B cell (primary cell): ENCODE data around the gene GBP7. TPM values are rescaled to one million over a fixed set of nuclear protein-coding genes. Genes with fewer than 3 reads are reported as not detected.

Experiments used
- ATAC-seq: fragments of 200-7000 bp; cut with Tn5 transposase; one replicate; pipeline ENCODE4 v1.10.0; 2021; ENCODE audit warnings: low read depth, mild to moderate bottlenecking, moderate number of reproducible peaks, moderate library complexity
- CTCF ChIA-PET: fragments of 350-600 bp; sonication (Branson Sonifier 250); formaldehyde crosslinking; loops from one replicate; lab custom pipeline; 2021; ENCODE audit warnings: antibody characterized with exemption, inconsistent platforms; lab: Charles Lee
- POLR2A ChIA-PET: fragments of 350-600 bp; sonication (Branson Sonifier 250); formaldehyde crosslinking; loops from one replicate; lab custom pipeline; 2021; ENCODE audit warnings: antibody characterized with exemption; lab: Charles Lee
- DNase-seq: peaks from one replicate; pipeline ENCODE4 v3.0.0; 2013
- H2AFZ ChIP-seq: 2 replicates; pipeline ENCODE4 v1.6.1; 2012; ENCODE audit warnings: mild to moderate bottlenecking, low read depth, low read length; ENCODE audit not compliant: insufficient read depth, poor library complexity, severe bottlenecking
- H3K27ac ChIP-seq, 2 donors: 1 replicate in 1 of 2; 2 replicates in 1 of 2; pipeline ENCODE4 v1.5.1; 2012 to 2013; ENCODE audit warnings: low read length in 2 of 2, mild to moderate bottlenecking in 2 of 2, moderate library complexity in 1 of 2
- H3K27me3 ChIP-seq, 4 experiments: fragments of 200-600 bp in 1 of 4; sonication (generic) in 1 of 4; replicated peaks in 1 of 4; 1 replicate in 2 of 4; 2 replicates in 2 of 4; pipeline versions ENCODE4 v1.6.1 to v1.7.0; 2013 to 2016; ENCODE audit warnings: low read length in 3 of 4, mild to moderate bottlenecking in 2 of 4, mixed read lengths in 1 of 4, moderate library complexity in 1 of 4; ENCODE audit not compliant: insufficient read depth in 4 of 4, control insufficient read depth in 3 of 4; ENCODE audit errors: control extremely low read depth in 1 of 4
- H3K36me3 ChIP-seq, 2 experiments: replicated peaks in 1 of 2; 1 replicate in 1 of 2; 2 replicates in 1 of 2; pipeline versions ENCODE4 v1.6.1 to v1.7.1; 2013; ENCODE audit warnings: low read length in 1 of 2; ENCODE audit not compliant: insufficient read depth in 2 of 2, control insufficient read depth in 1 of 2; ENCODE audit errors: control extremely low read depth in 1 of 2, extremely low read depth in 1 of 2
- H3K4me1 ChIP-seq, 2 donors: fragments of 200-600 bp in 1 of 2; sonication (generic) in 1 of 2; 1 replicate in 1 of 2; 2 replicates in 1 of 2; pipeline versions ENCODE4 v1.5.1 to v1.6.1; 2013 to 2017; ENCODE audit warnings: low read length in 2 of 2; ENCODE audit not compliant: control insufficient read depth in 2 of 2, insufficient read depth in 2 of 2
- H3K4me2 ChIP-seq: replicated peaks from 2 replicates; pipeline ENCODE3; 2012; ENCODE audit warnings: mild to moderate bottlenecking, low read depth, low read length; ENCODE audit not compliant: poor library complexity, severe bottlenecking
- H3K4me3 ChIP-seq, 5 experiments: fragments of 200-600 bp in 1 of 5; sonication (generic) in 1 of 5; 1 replicate in 3 of 5; 2 replicates in 2 of 5; pipeline versions ENCODE4 v1.5.1 to v1.7.0; 2011 to 2016; ENCODE audit warnings: low read length in 4 of 5, mild to moderate bottlenecking in 4 of 5, low read depth in 2 of 5, control low read depth in 1 of 5, moderate library complexity in 1 of 5; ENCODE audit not compliant: insufficient read depth in 1 of 5; ENCODE audit errors: control extremely low read depth in 1 of 5, extremely low read depth in 1 of 5
- H3K79me2 ChIP-seq: fragments of 200-600 bp; sonication (generic); one replicate; pipeline ENCODE4 v1.6.0; 2016; ENCODE audit warnings: low read length; ENCODE audit not compliant: control insufficient read depth, insufficient read depth
- H3K9ac ChIP-seq: fragments of 200-600 bp; sonication (generic); 2 replicates; pipeline ENCODE4 v1.6.1; 2017; ENCODE audit warnings: mild to moderate bottlenecking, low read length, moderate library complexity
- H3K9me3 ChIP-seq, 3 donors: one replicate each; pipeline versions ENCODE4 v1.6.1 to v1.7.1; 2013; ENCODE audit warnings: low read length in 2 of 3; ENCODE audit not compliant: control insufficient read depth in 2 of 3, insufficient read depth in 1 of 3; ENCODE audit errors: control extremely low read depth in 1 of 3
- H4K20me1 ChIP-seq: 2 replicates; pipeline ENCODE4 v1.6.0; 2012; ENCODE audit warnings: mild to moderate bottlenecking, low read length; ENCODE audit not compliant: insufficient read depth, control insufficient read depth, poor library complexity, severe bottlenecking
- H3K27ac Mint-ChIP-seq: one replicate; pipeline ENCODE4 v1.8.0; 2021; ENCODE audit warnings: mixed read lengths
- H3K27me3 Mint-ChIP-seq: one replicate; pipeline ENCODE4 v1.8.0; 2021; ENCODE audit warnings: mixed read lengths
- H3K4me1 Mint-ChIP-seq: one replicate; pipeline ENCODE4 v1.8.0; 2021; ENCODE audit warnings: mixed read lengths
- H3K4me3 Mint-ChIP-seq: one replicate; pipeline ENCODE4 v1.8.0; 2021; ENCODE audit warnings: mixed read lengths
- H3K9me3 Mint-ChIP-seq: one replicate; pipeline ENCODE4 v1.8.0; 2022; ENCODE audit warnings: mixed read lengths; ENCODE audit not compliant: insufficient read depth
- CTCF ChIP-seq: fragments of 200-600 bp; IDR thresholded peaks from one replicate; pipeline ENCODE4 v1.8.0; 2022; ENCODE audit warnings: antibody characterized with exemption, mild to moderate bottlenecking
- EZH2 ChIP-seq: IDR thresholded peaks from 2 replicates; pipeline ENCODE4 v1.6.1; 2012; ENCODE audit warnings: borderline replicate concordance, low read depth, mild to moderate bottlenecking, moderate library complexity, low read length; ENCODE audit not compliant: insufficient read depth, poor library complexity, severe bottlenecking
- WGBS: methylation state at CpG from one replicate; pipeline ENCODE4 v1.1.5; 2013; ENCODE audit warnings: missing lambda C conversion rate; ENCODE audit not compliant: insufficient coverage; 5-methylcytosine and 5-hydroxymethylcytosine counted together
- intact Hi-C: fragments of 100-400 bp; cut with micrococcal nuclease; formaldehyde crosslinking; loops from one replicate; pipeline ENCODE4 v1.10.0; 2022
- polyA plus RNA-seq: library from polyadenylated mRNA; depleted of rRNA; stranded (reverse); fragments of >200 nt; gene quantifications from 2 replicates; pipeline ENCODE4 v1.2.3, GENCODE V29; 2012
- total RNA-seq, 2 donors: library from RNA; stranded (reverse); fragments of 120-200 nt in 1 of 2; gene quantifications; 1 replicate in 1 of 2; 2 replicates in 1 of 2; pipeline versions ENCODE4 v1.2.3 to v1.2.4, GENCODE V29; 2013 to 2022

The GBP7 gene
- total and polyA plus RNA-seq, 2 donors (not counting 1 experiment from before 2014, with no cell fraction given): not detected

DNA sequence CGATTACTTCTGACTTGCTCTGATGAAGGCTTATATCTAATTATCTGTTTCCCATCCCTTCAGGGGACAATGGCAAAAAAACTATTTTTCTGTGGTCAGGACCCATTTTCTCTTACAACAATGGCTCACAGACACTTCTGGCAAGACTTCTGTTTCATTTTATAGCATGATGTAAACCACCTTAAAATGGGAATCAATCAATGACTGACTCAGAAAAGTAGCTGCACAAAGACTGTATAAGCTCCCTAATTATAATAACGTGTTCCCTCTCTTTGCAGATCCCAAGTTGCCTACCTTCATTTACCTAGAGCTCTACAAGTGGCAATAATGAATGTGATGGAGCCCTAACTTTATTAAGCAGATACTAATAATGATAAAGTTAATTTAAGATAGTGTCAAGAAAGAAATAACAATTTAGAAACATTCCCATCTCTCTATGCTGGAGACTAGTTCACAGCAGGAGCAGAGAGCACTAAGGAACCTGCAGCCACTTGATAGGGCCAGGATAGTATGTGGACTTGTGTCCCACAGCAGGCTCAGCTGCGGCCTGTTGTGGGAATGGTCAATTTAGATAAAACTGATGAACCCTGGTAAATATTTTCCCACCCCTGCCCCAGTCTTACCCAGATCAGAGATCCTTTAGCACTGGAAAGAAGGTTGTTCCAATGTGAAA lies 50.4 kb downstream of the GBP7 start:
- peak overlapping the region; percentile 60 to 61 for H3K27ac ChIP-seq
- H3K4me2 ChIP-seq: peak overlapping the region; percentile 71
- H3K9me3 ChIP-seq: no peaks in the 10 kb centered on the region
- H3K4me3 Mint-ChIP-seq: peak overlapping the region; percentile 96
- H3K27me3 ChIP-seq: no peaks in the 10 kb centered on the region
- TF ChIP-seq CTCF (no peak), EZH2 (no peak)
- CTCF ChIA-PET: interaction anchor here (1.2 to 1.6 kb wide), 3 partner anchors 10 to 40 kb away, joined by 3 to 4 read pairs (median 3); no protein-coding TSS in a partner anchor
- no peaks in the 10 kb centered on the region for H4K20me1 ChIP-seq
- H3K36me3 ChIP-seq: peaks cover 0 to 4% of the 10 kb centered on the region in 2 experiments
- ATAC-seq (peak; percentile 7), DNase-seq (peak; percentile 18)
- no peaks in the 10 kb centered on the region for H3K9me3 Mint-ChIP-seq
- H3K79me2 ChIP-seq: peaks cover 26% of the 10 kb centered on the region
- no CpG with 5 or more reads among the region's 3 CpGs for WGBS
- POLR2A ChIA-PET: interaction anchor here (0.6 kb wide), 1 partner anchor 33 kb away, joined by 3 read pairs; no protein-coding TSS in a partner anchor
- peak overlapping the region; percentile 79 for H2AFZ ChIP-seq
- intact Hi-C loops: no loop called here
- H3K27me3 Mint-ChIP-seq: no peaks in the 10 kb centered on the region
- peak overlapping the region; percentile 94 for H3K27ac Mint-ChIP-seq
- H3K4me1 ChIP-seq: peaks cover 38 to 45% of the 10 kb centered on the region in 2 donors
- H3K9ac ChIP-seq: peak overlapping the region; percentile 65
- peak overlapping the region; percentile 40 to 75 (median 59) for H3K4me3 ChIP-seq
- H3K4me1 Mint-ChIP-seq: peaks cover 61% of the 10 kb centered on the region

DNA sequence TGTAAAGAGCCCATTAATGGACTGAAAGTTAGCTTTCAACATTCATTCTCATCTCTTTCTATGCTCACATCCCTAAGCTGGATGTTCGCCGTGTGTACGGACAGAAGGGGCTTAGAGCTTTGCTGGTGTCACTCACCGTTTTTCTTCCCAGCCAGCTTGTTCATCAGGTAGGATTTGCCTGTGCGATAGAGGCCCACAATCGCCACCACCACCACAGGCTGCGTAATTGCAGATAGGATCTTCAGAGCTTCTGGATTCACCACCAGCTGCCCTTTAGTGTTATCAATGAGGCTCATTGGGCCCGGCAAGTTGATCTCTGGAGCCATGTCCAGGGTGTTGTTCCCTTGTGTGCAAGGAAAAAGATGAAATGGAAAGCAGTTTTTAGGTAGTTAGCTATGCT lies 54.2 kb downstream of the GBP7 start:
- Mint-ChIP-seq H3K27ac (no peak overlapping the region), H3K27me3 (no peaks in the 10 kb centered on the region), H3K4me1 (peaks cover 32% of the 10 kb centered on the region), H3K4me3 (no peak overlapping the region), H3K9me3 (no peaks in the 10 kb centered on the region)
- Histone ChIP-seq H4K20me1 (no peaks in the 10 kb centered on the region), H3K9ac (no peak overlapping the region), H3K4me3 (no peak overlapping the region), H2AFZ (no peak overlapping the region), H3K36me3 (peaks cover 0 to 29% of the 10 kb centered on the region in 2 experiments), H3K4me1 (peaks cover 18 to 26% of the 10 kb centered on the region in 2 donors), H3K27me3 (no peaks in the 10 kb centered on the region), H3K27ac (no peak overlapping the region), H3K9me3 (no peaks in the 10 kb centered on the region), H3K4me2 (no peak overlapping the region), H3K79me2 (peaks cover 26% of the 10 kb centered on the region)
- WGBS: 99% methylated on average over 7 of the region's 8 CpGs
- POLR2A ChIA-PET: no interaction called here
- no peak for ATAC-seq
- CTCF ChIA-PET: interaction anchor here (1.2 kb wide), 1 partner anchor 235 kb away, joined by 4 read pairs; no protein-coding TSS in a partner anchor
- DNase-seq: no peak
- TF ChIP-seq CTCF: no peak
- intact Hi-C loops: no loop called here
